GM12872 (cell line): Measurements from ENCODE around the gene MYLK4.

Experiments used
- TF ChIP-seq, protein P1 (sequence below): IDR thresholded peaks from 3 replicates; pipeline ENCODE4 v1.5.1; 2011; ENCODE audit warnings: low read depth, mild to moderate bottlenecking, low read length, moderate library complexity; ENCODE audit not compliant: insufficient read depth

MYLK4 gene

DNA sequence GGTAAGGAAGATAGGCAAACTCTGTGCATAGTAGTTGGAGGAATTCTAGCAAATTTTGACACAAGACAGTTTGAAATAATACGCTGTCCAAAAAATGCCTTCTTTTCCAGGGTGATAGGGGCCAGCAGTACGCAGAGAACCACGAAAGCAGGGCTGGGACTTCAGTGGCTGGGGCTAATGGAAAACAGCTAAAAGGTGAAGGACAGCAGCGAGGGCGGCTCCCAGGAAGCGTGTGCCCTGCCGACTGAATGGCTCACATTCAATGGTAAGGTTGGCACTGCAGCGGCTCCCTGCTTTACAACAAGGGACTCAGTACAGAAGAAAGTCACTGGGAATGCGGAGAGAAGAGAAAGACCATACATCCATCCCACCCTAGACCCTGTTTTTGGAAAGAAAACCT lies 131.1 kb downstream of the MYLK4 start:
- TF ChIP-seq, protein P1, sequence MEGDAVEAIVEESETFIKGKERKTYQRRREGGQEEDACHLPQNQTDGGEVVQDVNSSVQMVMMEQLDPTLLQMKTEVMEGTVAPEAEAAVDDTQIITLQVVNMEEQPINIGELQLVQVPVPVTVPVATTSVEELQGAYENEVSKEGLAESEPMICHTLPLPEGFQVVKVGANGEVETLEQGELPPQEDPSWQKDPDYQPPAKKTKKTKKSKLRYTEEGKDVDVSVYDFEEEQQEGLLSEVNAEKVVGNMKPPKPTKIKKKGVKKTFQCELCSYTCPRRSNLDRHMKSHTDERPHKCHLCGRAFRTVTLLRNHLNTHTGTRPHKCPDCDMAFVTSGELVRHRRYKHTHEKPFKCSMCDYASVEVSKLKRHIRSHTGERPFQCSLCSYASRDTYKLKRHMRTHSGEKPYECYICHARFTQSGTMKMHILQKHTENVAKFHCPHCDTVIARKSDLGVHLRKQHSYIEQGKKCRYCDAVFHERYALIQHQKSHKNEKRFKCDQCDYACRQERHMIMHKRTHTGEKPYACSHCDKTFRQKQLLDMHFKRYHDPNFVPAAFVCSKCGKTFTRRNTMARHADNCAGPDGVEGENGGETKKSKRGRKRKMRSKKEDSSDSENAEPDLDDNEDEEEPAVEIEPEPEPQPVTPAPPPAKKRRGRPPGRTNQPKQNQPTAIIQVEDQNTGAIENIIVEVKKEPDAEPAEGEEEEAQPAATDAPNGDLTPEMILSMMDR = no peak

DNA sequence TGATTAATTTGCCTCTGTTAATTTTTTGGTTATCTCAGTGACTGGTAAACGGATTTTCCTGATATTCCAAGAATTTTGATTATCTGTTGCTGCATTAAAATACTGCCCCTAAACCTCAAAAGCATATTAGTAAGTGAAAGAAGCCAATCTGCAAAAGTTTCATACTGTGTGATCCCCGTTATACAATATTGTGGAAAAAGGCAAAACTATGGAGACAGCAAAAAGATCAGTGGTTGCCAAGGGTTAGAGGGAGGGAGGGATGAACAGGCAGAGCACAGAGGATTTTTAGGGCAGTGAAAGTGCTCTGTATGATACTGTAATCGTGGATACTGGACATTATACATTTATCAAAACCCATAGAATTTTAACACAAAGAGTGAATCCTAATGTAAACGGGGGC lies 133.0 kb downstream of the MYLK4 start:
- TF ChIP-seq, protein P1 = no peak

DNA sequence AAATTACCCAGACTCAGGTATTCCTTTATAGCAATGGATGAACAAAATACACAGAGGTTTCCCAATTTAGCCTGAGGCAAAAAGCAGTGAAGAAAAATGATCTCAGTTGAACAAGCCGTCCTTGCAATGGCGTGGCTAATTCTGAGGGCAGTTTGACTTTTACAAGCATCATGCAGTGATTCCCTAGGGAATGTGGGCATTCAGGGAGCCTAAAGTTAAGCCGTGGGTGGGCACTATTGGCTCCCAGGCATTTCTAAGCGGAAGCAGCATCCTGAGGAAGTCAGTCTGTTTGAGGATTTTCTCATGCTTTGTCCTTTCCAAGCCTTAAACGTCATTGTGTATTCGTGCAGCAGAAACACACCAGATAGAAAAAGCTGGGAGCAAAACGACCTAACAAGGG lies 133.9 kb downstream of the MYLK4 start:
- TF ChIP-seq, protein P1 = no peak

DNA sequence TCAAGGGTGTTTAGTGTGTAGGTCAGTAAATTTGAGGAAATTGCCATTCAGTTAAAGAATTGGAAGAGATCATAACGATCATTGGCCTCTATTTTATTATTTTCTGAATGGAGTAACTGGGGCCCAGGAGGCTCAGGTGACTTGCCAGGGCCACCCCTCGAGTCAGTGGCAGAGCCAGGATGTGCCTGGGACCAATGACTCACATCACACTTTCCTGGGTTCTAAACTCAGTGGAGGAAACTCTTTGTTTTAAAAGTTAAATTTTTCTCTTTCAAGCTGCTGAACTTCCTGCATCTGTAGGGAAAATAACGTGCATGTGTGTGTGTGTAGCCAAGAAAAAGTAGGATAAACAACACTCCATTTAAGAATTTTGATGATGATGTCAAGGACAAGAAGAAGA lies 135.5 kb downstream of the MYLK4 start:
- TF ChIP-seq, protein P1 = no peak

DNA sequence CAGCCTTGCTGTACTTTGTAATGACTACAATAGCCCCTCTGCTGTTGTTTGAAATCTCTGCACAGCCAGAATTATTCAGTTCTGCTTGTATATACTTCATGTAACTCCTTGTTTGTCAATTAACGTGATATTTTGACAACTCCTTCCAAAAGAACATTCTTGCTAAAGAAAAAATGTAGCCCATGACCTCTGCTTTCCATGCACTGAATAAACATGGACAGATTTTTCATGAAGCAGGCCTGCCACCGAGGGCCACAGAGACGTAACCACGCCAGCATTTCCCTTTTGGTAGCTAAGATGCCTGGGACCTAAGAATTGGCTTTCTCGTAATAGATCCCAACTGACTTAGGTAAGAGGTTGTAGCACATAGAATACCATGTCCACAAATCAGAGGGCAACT lies 135.9 kb downstream of the MYLK4 start:
- TF ChIP-seq, protein P1 = no peak

DNA sequence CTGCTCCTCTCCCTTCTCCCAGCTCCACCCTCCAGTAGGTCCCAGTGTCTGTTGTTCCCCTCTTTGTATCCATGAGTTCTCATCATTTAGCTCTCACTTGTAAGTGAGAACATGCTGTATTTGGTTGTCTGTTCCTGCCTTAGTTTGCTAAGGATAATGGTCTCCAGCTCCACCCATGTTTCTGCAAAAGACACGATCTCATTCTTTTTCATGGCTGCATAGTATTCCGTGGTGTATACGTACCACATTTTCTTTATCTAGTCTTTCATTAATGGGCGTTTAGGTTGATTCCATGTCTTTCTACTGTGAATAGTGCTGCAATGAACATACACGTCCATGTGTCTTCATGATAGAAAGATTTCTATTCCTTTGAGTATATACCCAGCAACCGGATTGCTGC lies 136.6 kb downstream of the MYLK4 start:
- TF ChIP-seq, protein P1 = no peak
